GM19240 (cell line): ENCODE measurements around the gene ETV6.

Experiments used
- DNase-seq: peaks from one replicate; pipeline ENCODE4 v3.0.0; 2011; ENCODE audit warnings: low spot score; ENCODE audit not compliant: insufficient read length

Gene ETV6

GRCh38 chr12:11693601-11694000 is 44.1 kb downstream of the ETV6 start:
- DNase-seq = no peak

- no peak for DNase-seq
Observed at GRCh38 chr12:11694528-11694927, 45.1 kb downstream of the ETV6 start.

- no peak for DNase-seq
Observed at GRCh38 chr12:11695321-11695720, 45.8 kb downstream of the ETV6 start.

GRCh38 chr12:11696084-11696483 is 46.6 kb downstream of the ETV6 start:
- no peak for DNase-seq

GRCh38 chr12:11697131-11697530 is 47.7 kb downstream of the ETV6 start:
- DNase-seq = no peak

- no peak for DNase-seq
Observed at GRCh38 chr12:11697670-11698387, 48.4 kb downstream of the ETV6 start.

- DNase-seq = no peak
Observed at GRCh38 chr12:11698729-11699128, 49.3 kb downstream of the ETV6 start.

- no peak for DNase-seq
Observed at GRCh38 chr12:11701433-11701832, 52.0 kb downstream of the ETV6 start.

GRCh38 chr12:11702959-11703358 is 53.5 kb downstream of the ETV6 start:
- DNase-seq = no peak

GRCh38 chr12:11703378-11703777 is 53.9 kb downstream of the ETV6 start:
- DNase-seq = no peak

- DNase-seq = no peak
Observed at GRCh38 chr12:11704089-11704488, 54.6 kb downstream of the ETV6 start.

GRCh38 chr12:11705010-11705409 is 55.5 kb downstream of the ETV6 start:
- no peak for DNase-seq

GRCh38 chr12:11706509-11707379 is 57.3 kb downstream of the ETV6 start:
- DNase-seq = no peak

- no peak for DNase-seq
Observed at GRCh38 chr12:11707535-11707934, 58.1 kb downstream of the ETV6 start.

GRCh38 chr12:11709513-11709912 is 60.0 kb downstream of the ETV6 start:
- DNase-seq = no peak

- no peak for DNase-seq
Observed at GRCh38 chr12:11710431-11710830, 61.0 kb downstream of the ETV6 start.

GRCh38 chr12:11710906-11711305 is 61.4 kb downstream of the ETV6 start:
- DNase-seq = no peak

GRCh38 chr12:11711651-11712327 is 62.3 kb downstream of the ETV6 start:
- DNase-seq = no peak

GRCh38 chr12:11712491-11712890 is 63.0 kb downstream of the ETV6 start:
- DNase-seq = no peak

- no peak for DNase-seq
Observed at GRCh38 chr12:11713202-11713601, 63.7 kb downstream of the ETV6 start.

GRCh38 chr12:11714626-11715025 is 65.2 kb downstream of the ETV6 start:
- DNase-seq = no peak

- no peak for DNase-seq
Observed at GRCh38 chr12:11715621-11716020, 66.1 kb downstream of the ETV6 start.
